PC-9 (cell line): ENCODE results near the gene DEFB132. TPM values are rescaled to one million over a fixed set of nuclear protein-coding genes. Genes with fewer than 3 reads are reported as not detected.

Source experiments
- BruUV-seq: library from RNA; stranded (reverse); fragments of 400-500 nt; replicated peaks from 2 replicates; lab custom pipeline; 2021; lab: Mats Ljungman, UMichigan
- CTCF ChIA-PET: fragments of 300-600 bp; sonication (Branson Sonifier 250); formaldehyde crosslinking; loops from one replicate; lab custom pipeline; 2022; ENCODE audit warnings: antibody characterized with exemption; lab: Charles Lee
- POLR2A ChIA-PET: fragments of 300-600 bp; sonication (Branson Sonifier 250); formaldehyde crosslinking; loops from one replicate; lab custom pipeline; 2022; ENCODE audit warnings: antibody characterized with exemption; ENCODE audit not compliant: unreplicated experiment; lab: Charles Lee
- DNase-seq, 2 experiments: peaks; one replicate each; pipeline versions ENCODE4 v3.0.0 to v3.0.0-alpha.2; 2015 to 2022; ENCODE audit warnings: mixed read lengths in 1 of 2
- H2AFZ ChIP-seq: fragments of 200-600 bp; sonication (generic); 2 replicates; pipeline ENCODE4 v1.8.1; 2017; ENCODE audit warnings: antibody characterized with exemption
- H3F3A ChIP-seq: fragments of 200-600 bp; sonication (generic); 2 replicates; pipeline ENCODE4 v1.8.1; 2017; ENCODE audit warnings: antibody characterized with exemption, mild to moderate bottlenecking, low read depth; ENCODE audit not compliant: insufficient read depth
- H3K27ac ChIP-seq: fragments of 200-600 bp; sonication (generic); 2 replicates; pipeline ENCODE4 v1.6.1; 2016; ENCODE audit warnings: mixed run types
- H3K27me3 ChIP-seq: fragments of 200-600 bp; sonication (generic); 2 replicates; pipeline ENCODE4 v1.6.1; 2016; ENCODE audit warnings: low read depth, mixed run types; ENCODE audit not compliant: insufficient read depth
- H3K36me3 ChIP-seq: fragments of 200-600 bp; sonication (generic); 2 replicates; pipeline ENCODE4 v1.6.1; 2016; ENCODE audit warnings: low read depth, mixed run types
- H3K4me1 ChIP-seq: fragments of 200-600 bp; sonication (generic); replicated peaks from 2 replicates; pipeline ENCODE4 v1.6.1; 2016; ENCODE audit warnings: mixed run types; ENCODE audit not compliant: insufficient read depth
- H3K4me2 ChIP-seq: fragments of 200-600 bp; sonication (generic); 2 replicates; pipeline ENCODE4 v1.6.1; 2017; ENCODE audit warnings: mixed run types
- H3K4me3 ChIP-seq: fragments of 200-600 bp; sonication (generic); 2 replicates; pipeline ENCODE4 v1.6.1; 2016; ENCODE audit warnings: mixed run types
- H3K79me2 ChIP-seq: fragments of 200-600 bp; sonication (generic); 2 replicates; pipeline ENCODE4 v1.6.1; 2017; ENCODE audit warnings: low read depth, mixed run types
- H3K9me2 ChIP-seq: fragments of 200-600 bp; sonication (generic); 2 replicates; pipeline ENCODE4 v1.8.1; 2017; ENCODE audit warnings: mild to moderate bottlenecking; ENCODE audit not compliant: insufficient read depth
- H3K9me3 ChIP-seq: fragments of 200-600 bp; sonication (generic); 2 replicates; pipeline ENCODE4 v1.8.1; 2016; ENCODE audit warnings: low read depth; ENCODE audit not compliant: insufficient read depth
- H4K20me1 ChIP-seq: fragments of 200-600 bp; sonication (generic); 2 replicates; pipeline ENCODE4 v1.8.1; 2017; ENCODE audit not compliant: insufficient read depth
- CTCF ChIP-seq: fragments of 200-600 bp; sonication (generic); conservative IDR thresholded peaks from 2 replicates; pipeline ENCODE4 v1.6.1; 2017; ENCODE audit warnings: mixed run types, antibody characterized with exemption, mild to moderate bottlenecking, moderate library complexity
- EZH2 ChIP-seq: fragments of 200-600 bp; sonication (generic); IDR thresholded peaks from 2 replicates; pipeline ENCODE4 v1.8.0; 2017; ENCODE audit warnings: antibody characterized with exemption, low read depth
- intact Hi-C: fragments of 100-400 bp; cut with micrococcal nuclease; formaldehyde crosslinking; loops from one replicate; pipeline ENCODE4 v1.10.0; 2022; ENCODE audit not compliant: unreplicated experiment
- total RNA-seq: library from RNA; stranded (reverse); gene quantifications from 2 replicates; pipeline ENCODE4 v1.2.3, GENCODE V29; 2021

Gene DEFB132
- total RNA-seq, 1 experiment from 2014 or later, result not detected

- intact Hi-C loops, result no loop called here
Measured at GRCh38 chr20:271528-271927, 14.0 kb downstream of the DEFB132 start.

GRCh38 chr20:272718-273117 lies 15.2 kb downstream of the DEFB132 start:
- BruUV-seq, result no TSS peak
- CTCF ChIA-PET, result no interaction called here

More at GRCh38 chr20:271528-271927, 14.0 kb downstream of the DEFB132 start:
- Histone ChIP-seq H3K4me3 (no peak overlapping the region), H3K27me3 (peaks cover 2% of the 10 kb centered on the region; the same call in 1 of the 2 replicates), H4K20me1 (no peaks in the 10 kb centered on the region; the same call in 1 of the 2 replicates), H3F3A (no peaks in the 10 kb centered on the region), H3K79me2 (no peaks in the 10 kb centered on the region), H3K9me3 (no peaks in the 10 kb centered on the region), H3K4me2 (no peak overlapping the region), H3K9me2 (no peaks in the 10 kb centered on the region), H3K27ac (no peak overlapping the region), H2AFZ (no peak overlapping the region), H3K36me3 (no peaks in the 10 kb centered on the region), H3K4me1 (no peaks in the 10 kb centered on the region; the same call in 1 of the 2 replicates)
- DNase-seq, result no peak
- CTCF ChIA-PET, result no interaction called here
- no TSS peak for BruUV-seq
- POLR2A ChIA-PET, result no interaction called here
- TF ChIP-seq CTCF, result no peak
- TF ChIP-seq EZH2, result no peak

GRCh38 chr20:273884-274283 lies 16.4 kb downstream of the DEFB132 start:
- H3F3A ChIP-seq, result peaks cover 6% of the 10 kb centered on the region; the same call in 1 of the 2 replicates
- intact Hi-C loops, result no loop called here
- H3K4me1 ChIP-seq, result no peaks in the 10 kb centered on the region
- H3K4me2 ChIP-seq, result no peak overlapping the region
- no peak for TF ChIP-seq CTCF
- TF ChIP-seq EZH2, result no peak
- no peaks in the 10 kb centered on the region; the same call in 1 of the 2 replicates for H4K20me1 ChIP-seq
- H3K36me3 ChIP-seq, result no peaks in the 10 kb centered on the region
- H3K27ac ChIP-seq, result no peak overlapping the region
- H3K4me3 ChIP-seq, result no peak overlapping the region
- H2AFZ ChIP-seq, result no peak overlapping the region
- ChIA-PET CTCF (no interaction called here), POLR2A (no interaction called here)
- no peaks in the 10 kb centered on the region for H3K79me2 ChIP-seq
- H3K27me3 ChIP-seq, result no peaks in the 10 kb centered on the region
- DNase-seq, result no peak
- no TSS peak for BruUV-seq
- H3K9me3 ChIP-seq, result no peaks in the 10 kb centered on the region
- no peaks in the 10 kb centered on the region for H3K9me2 ChIP-seq

More at GRCh38 chr20:272718-273117, 15.2 kb downstream of the DEFB132 start:
- no peak overlapping the region for H2AFZ ChIP-seq
- no peaks in the 10 kb centered on the region for H3K4me1 ChIP-seq
- H3K36me3 ChIP-seq, result no peaks in the 10 kb centered on the region
- no peaks in the 10 kb centered on the region; the same call in 1 of the 2 replicates for H4K20me1 ChIP-seq
- intact Hi-C loops, result no loop called here
- no peak overlapping the region for H3K4me3 ChIP-seq
- H3F3A ChIP-seq, result no peaks in the 10 kb centered on the region
- H3K9me3 ChIP-seq, result no peaks in the 10 kb centered on the region
- no peak for DNase-seq
- H3K9me2 ChIP-seq, result no peaks in the 10 kb centered on the region
- H3K27ac ChIP-seq, result no peak overlapping the region
- no peaks in the 10 kb centered on the region for H3K27me3 ChIP-seq
- TF ChIP-seq EZH2 (no peak), CTCF (no peak)
- H3K4me2 ChIP-seq, result no peak overlapping the region
- POLR2A ChIA-PET, result no interaction called here
- H3K79me2 ChIP-seq, result no peaks in the 10 kb centered on the region
